ENCODE results near the gene SDR42E1.

DNA sequence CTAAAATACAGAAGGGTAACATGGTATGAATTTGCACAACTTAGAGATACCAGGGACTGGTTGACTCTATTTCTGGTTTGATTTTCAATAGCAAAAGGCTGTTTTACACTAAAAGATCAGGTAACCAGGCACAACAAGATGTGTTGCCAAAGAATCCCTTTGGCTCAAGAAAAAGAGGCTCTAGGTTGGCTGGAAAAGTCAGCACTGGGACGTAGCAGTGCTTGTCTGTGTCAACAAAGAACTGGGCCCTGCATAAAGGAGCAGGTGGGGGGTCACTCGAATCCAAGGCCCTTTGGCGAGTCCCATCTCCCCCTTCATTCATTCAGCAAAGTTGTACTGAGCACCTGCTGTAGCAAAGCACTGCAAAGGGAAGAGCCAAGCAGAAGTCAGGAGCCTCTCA is 18.4 kb downstream of the SDR42E1 start:
- TF ChIP-seq, protein P1, sequence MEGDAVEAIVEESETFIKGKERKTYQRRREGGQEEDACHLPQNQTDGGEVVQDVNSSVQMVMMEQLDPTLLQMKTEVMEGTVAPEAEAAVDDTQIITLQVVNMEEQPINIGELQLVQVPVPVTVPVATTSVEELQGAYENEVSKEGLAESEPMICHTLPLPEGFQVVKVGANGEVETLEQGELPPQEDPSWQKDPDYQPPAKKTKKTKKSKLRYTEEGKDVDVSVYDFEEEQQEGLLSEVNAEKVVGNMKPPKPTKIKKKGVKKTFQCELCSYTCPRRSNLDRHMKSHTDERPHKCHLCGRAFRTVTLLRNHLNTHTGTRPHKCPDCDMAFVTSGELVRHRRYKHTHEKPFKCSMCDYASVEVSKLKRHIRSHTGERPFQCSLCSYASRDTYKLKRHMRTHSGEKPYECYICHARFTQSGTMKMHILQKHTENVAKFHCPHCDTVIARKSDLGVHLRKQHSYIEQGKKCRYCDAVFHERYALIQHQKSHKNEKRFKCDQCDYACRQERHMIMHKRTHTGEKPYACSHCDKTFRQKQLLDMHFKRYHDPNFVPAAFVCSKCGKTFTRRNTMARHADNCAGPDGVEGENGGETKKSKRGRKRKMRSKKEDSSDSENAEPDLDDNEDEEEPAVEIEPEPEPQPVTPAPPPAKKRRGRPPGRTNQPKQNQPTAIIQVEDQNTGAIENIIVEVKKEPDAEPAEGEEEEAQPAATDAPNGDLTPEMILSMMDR (IDR thresholded peaks at IDR 0.05), result no peak
- no peak for TF ChIP-seq EZH2phosphoT487 (IDR thresholded peaks at IDR 0.05)
